MV-4-11 (cell line): Measurements from ENCODE around the gene DNAJB8.

Source experiments
- DNase-seq: peaks from one replicate; lab custom pipeline; 2025; lab: John Stamatoyannopoulos, UW

DNAJB8 gene

DNA sequence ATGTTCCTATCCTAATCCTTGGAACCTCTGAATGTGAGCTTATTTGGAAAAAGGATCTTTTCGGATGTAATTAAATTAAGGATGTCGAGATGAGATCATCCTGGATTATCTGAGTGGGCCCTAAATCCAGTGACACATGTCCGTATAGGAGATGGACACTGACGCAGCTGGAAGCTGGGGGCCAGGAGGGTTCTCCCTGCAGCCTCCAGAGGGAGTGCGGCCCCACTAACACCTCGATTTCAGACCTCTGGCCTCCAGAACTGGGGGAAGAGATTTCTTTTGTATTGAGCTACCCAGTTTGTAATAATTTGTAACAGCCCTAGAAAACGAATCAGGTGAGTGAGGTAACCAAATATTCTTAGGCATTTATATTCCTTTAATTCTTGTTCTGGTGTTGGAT lies 2.5 kb downstream of the DNAJB8 start:
- no peak for DNase-seq

GRCh38 chr3:128463771-128464170 lies 2.9 kb downstream of the DNAJB8 start:
- no peak for DNase-seq

DNA sequence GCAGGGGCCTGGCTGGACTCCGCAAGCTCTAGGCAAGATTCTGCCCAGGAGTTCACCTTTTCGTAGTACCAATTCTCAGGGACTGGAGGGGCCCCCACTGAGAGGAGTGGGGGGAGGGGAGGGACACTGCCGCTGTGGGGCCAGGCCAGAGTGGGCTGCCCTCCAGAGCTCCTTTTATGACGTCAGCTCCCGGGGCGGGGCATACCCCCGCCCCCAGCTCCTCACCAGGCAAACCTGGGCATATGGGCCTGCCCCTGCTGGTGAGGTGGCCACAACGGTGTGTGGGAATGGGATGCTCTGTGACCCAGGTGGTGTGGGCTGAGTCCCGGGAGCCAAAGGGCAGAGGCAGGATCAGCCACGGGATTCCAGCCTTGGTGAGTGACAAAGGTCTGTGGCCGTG lies 3.3 kb downstream of the DNAJB8 start:
- DNase-seq = no peak

- no peak for DNase-seq
Measured at GRCh38 chr3:128462931-128463330, 3.8 kb downstream of the DNAJB8 start.

DNA sequence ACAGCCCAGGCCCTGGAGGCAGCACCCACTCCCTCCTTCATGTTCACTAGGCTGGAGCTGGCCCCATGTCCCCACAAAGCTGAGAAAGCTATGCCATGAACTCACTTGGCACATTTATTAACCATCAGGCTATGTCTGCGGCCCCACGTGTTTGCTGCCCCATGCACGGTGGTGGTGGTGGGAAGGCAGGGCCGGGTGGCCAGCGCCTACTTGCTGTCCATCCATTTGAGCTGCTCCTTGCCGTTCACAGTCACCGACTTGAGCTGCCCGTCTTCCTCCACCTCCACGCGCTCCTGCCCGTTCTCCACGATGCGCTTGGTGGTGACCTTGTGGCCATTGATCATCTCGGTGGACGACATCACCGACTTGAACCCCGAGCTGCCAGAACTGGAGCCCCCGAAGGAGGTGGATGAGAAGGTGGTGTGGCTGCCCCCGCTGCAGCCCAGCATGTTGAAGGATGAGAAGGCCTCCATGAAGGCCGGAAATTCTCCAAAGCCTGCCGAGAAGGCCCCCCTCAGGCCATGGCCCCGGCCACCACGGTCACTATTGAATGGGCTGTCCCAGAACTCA lies 4.3 kb downstream of the DNAJB8 start:
- DNase-seq = no peak

GRCh38 chr3:128461731-128462130 lies 5.0 kb downstream of the DNAJB8 start:
- DNase-seq = no peak

- DNase-seq = no peak
Measured at GRCh38 chr3:128459461-128459820, 7.2 kb downstream of the DNAJB8 start.

DNA sequence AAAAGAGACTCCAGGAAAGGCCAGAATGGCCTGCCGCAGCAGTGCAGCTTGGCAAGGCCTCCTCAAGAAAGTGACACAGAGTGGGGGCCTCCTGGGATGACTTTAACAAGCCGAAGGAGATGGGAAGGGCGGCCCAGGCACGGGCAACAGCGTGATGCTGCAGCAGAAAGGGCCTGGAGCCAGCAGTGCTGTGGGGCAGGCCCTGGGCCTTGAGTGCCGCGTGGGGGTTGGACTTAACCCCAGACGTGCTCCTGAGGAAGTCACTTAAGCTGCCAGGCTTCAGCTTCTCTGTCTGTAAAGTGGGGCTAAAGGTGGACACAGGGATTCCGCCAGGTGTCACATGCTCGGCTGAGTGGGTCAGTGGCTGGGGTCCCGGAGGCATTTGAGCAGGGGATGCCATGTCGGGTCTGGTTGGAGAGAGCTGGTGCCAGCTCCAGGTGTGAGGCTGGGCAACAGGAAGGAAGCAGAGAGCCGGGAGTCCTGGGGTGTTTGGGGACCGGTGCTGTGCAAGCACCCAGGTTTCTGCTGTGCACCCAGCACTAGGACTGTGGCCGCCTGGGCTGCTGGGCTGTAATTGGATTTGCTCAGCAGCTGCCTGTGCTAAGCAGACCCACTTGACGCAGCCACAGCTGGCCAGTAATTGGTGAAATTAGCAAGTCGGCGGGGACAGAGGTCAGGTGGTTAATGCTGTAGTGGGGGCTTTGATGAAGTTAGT lies 7.8 kb downstream of the DNAJB8 start:
- DNase-seq = no peak

GRCh38 chr3:128457937-128458336 lies 8.8 kb downstream of the DNAJB8 start:
- DNase-seq = no peak

DNA sequence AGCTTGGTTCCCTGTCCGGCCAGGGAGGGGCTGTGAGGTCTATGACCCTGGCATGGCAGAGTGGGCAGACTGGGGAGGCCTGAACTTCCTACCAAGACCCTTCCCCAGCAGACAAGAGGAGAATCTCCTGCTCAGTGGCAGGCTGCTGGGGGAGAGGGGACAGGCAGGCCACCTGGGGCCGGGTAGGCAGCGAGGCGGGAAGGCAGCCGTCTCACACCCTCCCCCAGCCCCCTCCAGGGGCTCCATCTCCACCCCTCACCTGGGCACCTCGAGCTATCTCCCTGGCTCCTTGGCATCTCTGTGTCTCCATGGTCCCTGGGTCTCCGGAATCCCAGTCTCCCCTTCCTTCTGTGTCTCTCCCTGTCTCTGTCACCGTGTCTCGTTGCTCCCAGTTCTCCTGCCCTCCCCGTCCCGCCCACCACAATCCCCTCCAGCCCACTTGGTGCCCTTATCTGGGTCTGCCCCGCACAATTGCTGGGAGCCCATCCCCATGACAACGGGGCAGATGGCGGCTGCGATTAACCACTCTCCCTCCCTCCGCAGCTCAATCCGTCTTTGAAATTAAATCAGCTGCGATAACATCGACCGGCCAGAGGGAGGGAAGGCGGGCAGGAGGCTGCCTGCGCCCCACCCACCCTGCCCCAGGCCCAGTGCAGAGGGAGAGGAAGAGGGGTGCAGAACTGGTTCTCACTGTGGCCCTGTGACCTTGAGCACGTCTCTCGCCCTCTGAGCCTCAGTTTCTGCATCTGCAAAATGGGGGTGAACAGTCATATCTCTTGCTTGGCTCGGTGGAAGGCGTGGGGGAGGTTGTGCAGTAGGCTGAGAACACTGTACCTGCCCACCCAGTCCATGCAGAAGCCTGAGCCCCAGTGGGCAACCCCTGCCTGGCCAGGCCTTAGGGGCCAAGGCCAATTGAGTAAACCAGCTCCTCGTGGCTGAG lies 9.6 kb downstream of the DNAJB8 start:
- no peak for DNase-seq

- no peak for DNase-seq
Measured at GRCh38 chr3:128455786-128456748, 10.6 kb downstream of the DNAJB8 start.

DNA sequence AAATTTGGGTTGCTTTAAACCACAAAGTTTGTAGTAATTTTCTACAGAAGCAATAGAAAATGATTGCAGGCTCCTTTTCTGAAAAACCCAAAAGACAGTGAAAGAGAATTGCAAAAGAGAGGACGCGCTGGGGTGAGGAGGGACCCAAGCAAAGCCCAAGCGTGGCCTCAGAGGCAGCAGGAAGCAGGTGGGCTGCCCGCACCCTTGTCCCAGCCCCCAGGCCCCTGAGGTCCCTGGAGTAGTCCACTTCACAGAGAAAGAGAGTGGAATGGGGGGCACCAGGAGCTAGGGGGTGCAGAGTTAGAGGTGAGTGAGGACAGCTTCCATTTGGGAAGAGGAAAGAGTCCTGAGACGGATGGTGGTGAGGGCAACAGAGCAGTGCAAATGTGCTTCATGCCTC lies 11.6 kb downstream of the DNAJB8 start:
- DNase-seq = no peak

DNA sequence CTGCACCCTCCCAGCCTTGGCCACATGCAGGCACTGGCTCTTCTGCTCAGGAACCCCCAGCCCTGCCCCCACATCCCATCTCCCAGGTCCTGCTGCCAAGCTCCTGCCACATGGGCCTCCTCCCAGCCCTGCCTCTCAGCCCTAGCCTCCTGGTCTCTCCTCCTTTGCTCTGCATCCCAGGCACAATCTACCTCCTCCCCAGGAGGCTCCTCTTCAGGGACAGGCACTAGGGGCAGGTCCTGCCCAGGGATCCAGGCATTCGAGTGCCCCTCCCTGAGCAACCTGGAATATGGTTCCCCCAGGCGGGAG lies 12.4 kb downstream of the DNAJB8 start:
- DNase-seq = no peak

DNA sequence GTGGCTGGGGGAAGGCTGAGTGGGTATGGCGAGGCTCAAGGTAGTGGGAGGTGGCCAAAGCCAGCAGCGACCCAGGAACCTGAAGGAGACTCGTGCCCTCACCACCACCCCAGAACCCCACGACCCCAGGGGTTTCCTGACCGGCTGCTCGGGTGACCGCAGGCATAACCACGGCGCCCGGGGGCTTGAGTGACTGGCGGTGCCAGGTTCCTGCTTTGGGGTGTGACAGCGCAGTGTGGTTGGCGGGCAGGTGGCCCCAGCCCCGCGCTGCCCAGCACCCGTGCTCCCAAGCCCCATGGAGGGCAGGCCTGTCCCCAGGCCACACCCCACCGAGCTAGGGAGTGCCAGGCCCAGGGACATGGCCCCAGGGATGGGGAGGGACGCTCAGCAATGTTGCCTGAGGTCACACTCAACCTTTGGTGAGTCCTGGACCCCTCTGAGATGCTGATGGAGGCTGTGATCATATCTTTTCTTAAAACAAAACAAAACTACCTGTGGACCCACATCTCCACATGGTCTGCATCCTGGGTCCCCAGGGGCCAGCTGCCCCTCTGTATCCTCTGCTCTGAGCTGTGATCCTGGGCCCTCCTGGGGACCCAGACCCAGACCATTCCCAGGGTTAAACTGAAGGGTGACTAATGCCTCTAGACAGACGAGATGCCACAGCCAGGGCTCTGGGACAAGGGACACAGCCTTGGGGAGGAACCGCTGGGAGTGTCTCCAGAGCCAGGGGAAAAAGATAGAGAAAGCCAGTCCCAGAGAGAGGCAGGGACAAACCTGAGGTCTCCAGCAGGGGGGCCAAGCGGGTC lies 13.0 kb downstream of the DNAJB8 start:
- no peak for DNase-seq

GRCh38 chr3:128452678-128453275 lies 13.9 kb downstream of the DNAJB8 start:
- no peak for DNase-seq

DNA sequence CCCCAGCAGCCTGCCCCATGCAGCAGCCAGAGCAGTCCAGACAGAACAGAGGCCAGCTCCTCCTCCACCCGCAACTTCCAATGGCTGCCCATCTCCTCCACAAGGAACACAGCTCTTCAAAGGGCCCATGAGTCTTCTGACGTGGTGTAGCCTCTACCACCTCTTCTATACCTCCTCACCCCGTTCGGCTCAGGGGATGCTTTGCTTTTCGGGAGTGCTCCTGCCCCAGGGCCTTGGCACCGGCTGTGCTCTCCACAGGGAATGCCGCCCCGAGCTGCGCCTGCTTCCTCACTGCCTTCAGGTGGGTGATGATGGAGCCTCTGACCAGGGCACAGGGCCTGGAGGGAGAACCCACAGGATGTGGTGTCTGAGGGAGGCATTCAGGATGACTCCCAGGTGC lies 14.6 kb downstream of the DNAJB8 start:
- DNase-seq = no peak

DNA sequence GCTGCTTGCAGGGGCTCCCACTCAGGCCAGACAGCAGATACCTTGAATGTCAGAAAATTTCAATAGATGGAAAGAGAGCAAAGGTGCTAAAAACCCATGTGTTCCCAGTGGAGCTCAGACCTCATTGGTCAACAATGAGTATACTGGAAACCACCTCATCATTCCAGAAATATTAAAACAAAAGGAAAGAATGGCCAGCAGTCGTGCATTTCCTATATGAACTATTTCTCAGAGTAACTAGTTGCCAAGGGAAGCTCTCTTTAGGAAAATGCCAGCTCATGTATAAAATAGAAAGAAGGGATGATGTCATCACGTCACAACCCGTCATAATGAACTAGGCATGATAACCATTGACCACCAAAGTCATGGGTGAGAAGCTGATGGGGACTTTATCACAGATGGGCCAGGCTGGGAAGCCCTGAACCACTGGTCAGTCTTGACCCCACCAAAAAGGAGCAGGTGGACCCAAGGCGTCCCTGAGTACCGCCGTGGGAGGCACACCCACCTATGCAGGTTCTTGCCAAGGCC lies 17.5 kb downstream of the DNAJB8 start:
- no peak for DNase-seq

- DNase-seq = no peak
Measured at GRCh38 chr3:128448491-128448890, 18.2 kb downstream of the DNAJB8 start.

GRCh38 chr3:128447561-128448013 lies 19.1 kb downstream of the DNAJB8 start:
- DNase-seq = no peak

DNA sequence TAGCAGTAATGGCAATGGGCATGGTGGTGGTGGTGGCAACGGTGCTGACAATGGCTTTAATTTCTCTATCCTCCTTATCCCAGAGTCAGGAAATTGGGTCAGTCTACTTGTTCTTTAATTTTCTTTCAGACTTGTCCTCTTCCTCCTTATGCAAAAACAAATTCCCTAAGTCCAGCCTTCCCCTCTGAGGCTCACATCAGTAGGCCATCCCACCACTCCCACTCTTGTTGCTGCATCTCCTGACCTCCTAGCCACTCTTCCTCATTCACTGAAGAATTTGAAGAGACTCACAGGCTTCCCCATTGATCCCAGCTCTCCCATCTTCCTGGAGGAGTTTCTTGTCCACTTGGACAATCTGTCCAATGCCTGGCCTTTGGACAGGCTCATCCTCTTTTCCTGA lies 19.9 kb downstream of the DNAJB8 start:
- no peak for DNase-seq
